ENCODE measurements around the gene INAFM2.

DNA sequence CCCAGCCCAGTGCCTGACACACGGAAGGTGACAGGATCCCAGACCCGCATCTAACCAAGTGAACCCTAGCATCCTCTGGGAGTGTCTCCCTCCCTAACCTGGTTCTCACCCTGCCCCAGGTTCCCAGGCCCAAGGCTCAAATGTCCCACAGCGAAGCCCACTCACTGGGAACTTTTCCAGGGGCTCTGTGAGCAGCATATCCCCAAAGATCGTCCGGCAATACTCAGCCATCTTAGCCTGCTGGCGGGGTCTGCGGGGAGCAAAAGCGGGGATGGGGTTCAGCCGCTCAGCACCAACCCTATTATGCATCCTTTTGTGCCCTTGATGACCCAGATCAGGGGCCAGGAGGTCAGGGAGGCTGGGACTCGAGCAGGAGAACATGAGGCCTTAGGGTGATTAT lies 26.1 kb upstream of the INAFM2 start:
- TF ChIP-seq, protein P1, sequence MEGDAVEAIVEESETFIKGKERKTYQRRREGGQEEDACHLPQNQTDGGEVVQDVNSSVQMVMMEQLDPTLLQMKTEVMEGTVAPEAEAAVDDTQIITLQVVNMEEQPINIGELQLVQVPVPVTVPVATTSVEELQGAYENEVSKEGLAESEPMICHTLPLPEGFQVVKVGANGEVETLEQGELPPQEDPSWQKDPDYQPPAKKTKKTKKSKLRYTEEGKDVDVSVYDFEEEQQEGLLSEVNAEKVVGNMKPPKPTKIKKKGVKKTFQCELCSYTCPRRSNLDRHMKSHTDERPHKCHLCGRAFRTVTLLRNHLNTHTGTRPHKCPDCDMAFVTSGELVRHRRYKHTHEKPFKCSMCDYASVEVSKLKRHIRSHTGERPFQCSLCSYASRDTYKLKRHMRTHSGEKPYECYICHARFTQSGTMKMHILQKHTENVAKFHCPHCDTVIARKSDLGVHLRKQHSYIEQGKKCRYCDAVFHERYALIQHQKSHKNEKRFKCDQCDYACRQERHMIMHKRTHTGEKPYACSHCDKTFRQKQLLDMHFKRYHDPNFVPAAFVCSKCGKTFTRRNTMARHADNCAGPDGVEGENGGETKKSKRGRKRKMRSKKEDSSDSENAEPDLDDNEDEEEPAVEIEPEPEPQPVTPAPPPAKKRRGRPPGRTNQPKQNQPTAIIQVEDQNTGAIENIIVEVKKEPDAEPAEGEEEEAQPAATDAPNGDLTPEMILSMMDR (IDR thresholded peaks at IDR 0.05) = no peak
- TF ChIP-seq POLR2A (IDR thresholded peaks at IDR 0.05) = no peak

Measured in heart left ventricle (tissue), 13 donors.